ENCODE data around the gene GVQW3. TPM values are rescaled to one million over a fixed set of nuclear protein-coding genes. Genes with fewer than 3 reads are reported as not detected.
"Not testable (repeated sequence)": the region's sequence is repeated elsewhere in the genome, so short reads cannot be mapped to it uniquely, and the experiment has no call there.

Gene GVQW3
- total RNA-seq, 1 donor from 2014 or later: 3.8 TPM

DNA sequence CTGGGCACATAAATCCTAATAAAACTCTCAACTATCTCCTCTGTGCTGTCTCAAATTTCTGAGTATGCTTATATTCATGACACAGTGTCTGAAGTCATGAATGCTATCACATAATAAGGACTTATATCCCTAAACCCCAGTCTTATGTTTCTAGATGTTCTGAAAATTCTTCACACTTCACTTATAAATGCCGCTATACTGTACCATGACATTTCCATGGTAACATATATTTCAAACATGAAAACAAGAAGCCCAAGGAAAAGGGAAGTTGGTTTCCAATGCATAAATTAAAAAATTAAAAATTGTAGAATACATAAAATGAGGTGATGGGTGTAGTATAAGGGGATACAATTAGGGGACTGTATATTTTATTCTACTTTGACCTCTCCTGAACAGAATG lies 11.7 kb downstream of the GVQW3 start:
- TF ChIP-seq CTCF (IDR thresholded peaks at IDR 0.05): no peak
- H3K27me3 Mint-ChIP-seq (ENCODE audit: unreplicated experiment): no peaks in the 10 kb centered on the region
- H3K27ac Mint-ChIP-seq (ENCODE audit: unreplicated experiment): no peak overlapping the region
- no peak for DNase-seq (ENCODE audit: extremely low spot score, unreplicated experiment)
- no peaks in the 10 kb centered on the region for H3K9me3 Mint-ChIP-seq (ENCODE audit: unreplicated experiment)
- H3K36me3 Mint-ChIP-seq (ENCODE audit: unreplicated experiment): no peaks in the 10 kb centered on the region
- H3K4me3 Mint-ChIP-seq (ENCODE audit: unreplicated experiment): no peak overlapping the region
- H3K4me1 Mint-ChIP-seq (ENCODE audit: unreplicated experiment): no peaks in the 10 kb centered on the region

GRCh38 chr11:76394411-76394810 lies 13.3 kb downstream of the GVQW3 start:
- Mint-ChIP-seq H3K27me3 (ENCODE audit: unreplicated experiment) (no peaks in the 10 kb centered on the region), H3K27ac (ENCODE audit: unreplicated experiment) (no peak overlapping the region), H3K9me3 (ENCODE audit: unreplicated experiment) (no peaks in the 10 kb centered on the region), H3K4me3 (ENCODE audit: unreplicated experiment) (no peak overlapping the region), H3K4me1 (ENCODE audit: unreplicated experiment) (no peaks in the 10 kb centered on the region), H3K36me3 (ENCODE audit: unreplicated experiment) (no peaks in the 10 kb centered on the region)
- no peak for TF ChIP-seq CTCF (IDR thresholded peaks at IDR 0.05)
- DNase-seq (ENCODE audit: extremely low spot score, unreplicated experiment): no peak

GRCh38 chr11:76395296-76395695 lies 14.2 kb downstream of the GVQW3 start:
- Mint-ChIP-seq H3K36me3 (ENCODE audit: unreplicated experiment) (no peaks in the 10 kb centered on the region), H3K4me1 (ENCODE audit: unreplicated experiment) (no peaks in the 10 kb centered on the region), H3K4me3 (ENCODE audit: unreplicated experiment) (no peak overlapping the region), H3K9me3 (ENCODE audit: unreplicated experiment) (no peaks in the 10 kb centered on the region), H3K27ac (ENCODE audit: unreplicated experiment) (no peak overlapping the region), H3K27me3 (ENCODE audit: unreplicated experiment) (no peaks in the 10 kb centered on the region)
- no peak for DNase-seq (ENCODE audit: extremely low spot score, unreplicated experiment)
- no peak for TF ChIP-seq CTCF (IDR thresholded peaks at IDR 0.05)

DNA sequence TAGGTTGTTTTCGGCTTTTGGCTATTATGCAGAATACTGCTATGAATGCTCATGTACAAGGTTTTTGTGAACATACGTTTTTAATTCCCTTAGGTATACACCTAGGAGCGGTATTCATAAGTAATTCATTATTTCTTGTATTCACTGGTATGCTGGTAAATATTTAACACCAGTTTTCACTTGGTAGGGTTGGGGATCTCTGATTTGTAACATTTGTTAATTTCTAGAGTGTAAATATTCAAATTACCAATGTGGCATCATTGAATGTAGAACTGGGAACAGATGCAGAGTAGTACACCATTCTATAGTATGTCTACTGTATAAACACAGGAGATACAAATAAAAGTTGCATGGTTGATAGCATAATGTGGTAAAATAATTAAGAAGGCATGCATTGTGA lies 16.3 kb downstream of the GVQW3 start:
- Mint-ChIP-seq H3K27me3 (ENCODE audit: unreplicated experiment) (no peaks in the 10 kb centered on the region), H3K27ac (ENCODE audit: unreplicated experiment) (no peak overlapping the region), H3K4me1 (ENCODE audit: unreplicated experiment) (no peaks in the 10 kb centered on the region), H3K36me3 (ENCODE audit: unreplicated experiment) (peaks cover 2% of the 10 kb centered on the region), H3K9me3 (ENCODE audit: unreplicated experiment) (no peaks in the 10 kb centered on the region), H3K4me3 (ENCODE audit: unreplicated experiment) (no peak overlapping the region)
- TF ChIP-seq CTCF (IDR thresholded peaks at IDR 0.05): no peak
- DNase-seq (ENCODE audit: extremely low spot score, unreplicated experiment): no peak

DNA sequence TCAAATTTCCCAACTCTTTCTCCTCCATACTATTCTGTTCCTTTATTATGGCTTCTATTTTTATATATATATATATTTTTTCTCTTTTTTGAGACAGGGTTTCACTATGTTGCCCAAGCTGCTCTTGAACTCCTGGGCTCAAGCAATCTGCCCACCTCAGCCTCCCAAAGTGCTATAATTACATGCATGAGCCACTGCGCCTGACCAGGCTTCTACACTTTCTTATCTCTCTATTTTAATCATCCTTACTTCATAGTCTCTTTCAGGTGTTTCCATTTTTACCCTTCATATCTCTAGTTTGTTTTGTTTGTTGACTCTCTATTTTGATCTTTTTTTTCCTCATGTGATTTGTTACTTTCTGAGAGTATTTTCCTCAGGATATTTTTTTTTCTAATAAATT lies 19.8 kb downstream of the GVQW3 start:
- Mint-ChIP-seq H3K9me3 (ENCODE audit: unreplicated experiment) (no peaks in the 10 kb centered on the region), H3K4me1 (ENCODE audit: unreplicated experiment) (no peaks in the 10 kb centered on the region), H3K36me3 (ENCODE audit: unreplicated experiment) (peaks cover 2% of the 10 kb centered on the region), H3K27me3 (ENCODE audit: unreplicated experiment) (no peaks in the 10 kb centered on the region), H3K27ac (ENCODE audit: unreplicated experiment) (no peak overlapping the region), H3K4me3 (ENCODE audit: unreplicated experiment) (no peak overlapping the region)
- TF ChIP-seq CTCF (IDR thresholded peaks at IDR 0.05): no peak
- DNase-seq (ENCODE audit: extremely low spot score, unreplicated experiment): no peak

DNA sequence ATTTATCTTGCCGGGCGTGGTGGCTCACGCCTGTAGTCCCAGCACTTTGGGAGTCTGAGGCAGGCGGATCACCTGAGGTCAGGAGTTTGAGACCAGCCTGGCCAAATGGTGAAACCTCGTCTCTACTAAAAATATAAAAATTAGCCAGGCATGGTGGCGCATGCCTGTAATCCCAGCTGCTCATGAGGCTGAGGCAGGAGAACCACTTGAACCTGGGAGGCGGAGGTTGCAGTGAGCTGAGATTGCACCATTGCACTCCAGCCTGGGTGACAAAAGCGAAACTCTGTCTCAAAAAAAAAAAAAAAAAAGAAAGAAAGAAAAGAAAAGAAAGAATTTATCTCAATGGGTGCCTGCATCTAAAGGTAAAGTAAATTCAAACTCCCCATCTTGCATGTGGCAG lies 20.4 kb downstream of the GVQW3 start:
- not testable (repeated sequence) for H3K4me3 Mint-ChIP-seq (ENCODE audit: unreplicated experiment); H3K27me3 Mint-ChIP-seq (ENCODE audit: unreplicated experiment); DNase-seq (ENCODE audit: extremely low spot score, unreplicated experiment); H3K36me3 Mint-ChIP-seq (ENCODE audit: unreplicated experiment); H3K4me1 Mint-ChIP-seq (ENCODE audit: unreplicated experiment); H3K9me3 Mint-ChIP-seq (ENCODE audit: unreplicated experiment); H3K27ac Mint-ChIP-seq (ENCODE audit: unreplicated experiment)

All from osteocyte (in vitro differentiated cells).